ENCODE data around the gene DNAJC30.

DNA sequence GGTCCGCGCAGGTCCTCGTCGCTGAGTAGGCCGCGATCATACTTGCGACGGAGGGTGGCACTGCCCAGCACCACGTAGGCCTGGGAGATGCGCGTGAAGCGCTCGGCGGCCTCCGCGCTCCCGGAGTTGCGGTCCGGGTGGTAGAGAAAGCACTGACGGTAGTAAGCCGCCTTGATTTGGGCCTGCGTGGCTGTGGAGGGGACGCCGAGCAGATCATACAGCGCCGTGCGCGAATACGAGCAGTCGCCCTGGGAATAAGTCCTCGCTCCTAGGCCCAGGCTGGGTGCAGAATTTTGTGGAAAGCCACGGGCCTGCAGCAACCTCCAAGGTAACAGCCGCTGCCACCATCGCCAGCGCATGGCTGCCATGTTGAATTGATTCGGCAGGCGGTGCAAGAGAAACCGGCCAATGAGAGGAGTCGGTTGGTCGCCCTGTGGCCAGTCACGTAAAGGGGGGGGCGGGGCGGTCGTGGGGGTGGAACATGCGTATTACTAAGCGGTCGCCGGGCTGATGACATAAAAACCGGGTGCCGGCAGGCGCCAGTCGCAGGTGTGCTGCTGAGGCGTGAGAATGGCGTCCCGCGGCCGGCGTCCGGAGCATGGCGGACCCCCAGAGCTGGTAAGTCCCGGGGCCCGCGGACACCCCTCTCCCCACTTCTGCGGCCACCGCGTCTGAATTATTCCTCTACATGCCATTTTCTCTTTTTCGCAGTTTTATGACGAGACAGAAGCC, at the start of gene DNAJC30, which contains the start of gene BUD23:
- TF ChIP-seq, protein P1, sequence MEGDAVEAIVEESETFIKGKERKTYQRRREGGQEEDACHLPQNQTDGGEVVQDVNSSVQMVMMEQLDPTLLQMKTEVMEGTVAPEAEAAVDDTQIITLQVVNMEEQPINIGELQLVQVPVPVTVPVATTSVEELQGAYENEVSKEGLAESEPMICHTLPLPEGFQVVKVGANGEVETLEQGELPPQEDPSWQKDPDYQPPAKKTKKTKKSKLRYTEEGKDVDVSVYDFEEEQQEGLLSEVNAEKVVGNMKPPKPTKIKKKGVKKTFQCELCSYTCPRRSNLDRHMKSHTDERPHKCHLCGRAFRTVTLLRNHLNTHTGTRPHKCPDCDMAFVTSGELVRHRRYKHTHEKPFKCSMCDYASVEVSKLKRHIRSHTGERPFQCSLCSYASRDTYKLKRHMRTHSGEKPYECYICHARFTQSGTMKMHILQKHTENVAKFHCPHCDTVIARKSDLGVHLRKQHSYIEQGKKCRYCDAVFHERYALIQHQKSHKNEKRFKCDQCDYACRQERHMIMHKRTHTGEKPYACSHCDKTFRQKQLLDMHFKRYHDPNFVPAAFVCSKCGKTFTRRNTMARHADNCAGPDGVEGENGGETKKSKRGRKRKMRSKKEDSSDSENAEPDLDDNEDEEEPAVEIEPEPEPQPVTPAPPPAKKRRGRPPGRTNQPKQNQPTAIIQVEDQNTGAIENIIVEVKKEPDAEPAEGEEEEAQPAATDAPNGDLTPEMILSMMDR (IDR thresholded peaks at IDR 0.05), result peak in 2 of 5 experiments; percentile 9 to 44
- TF ChIP-seq POLR2AphosphoS5 (IDR thresholded peaks at IDR 0.05) (peak; percentile 58 to 83 (median 82)), EP300 (IDR thresholded peaks at IDR 0.05; ENCODE audit: low read depth) (no peak), POLR2A (IDR thresholded peaks at IDR 0.05) (peak; percentile 77)

Measured in transverse colon (tissue), 4 donors.